ENCODE measurements around the gene CDKN2AIP. TPM values are rescaled to one million over a fixed set of nuclear protein-coding genes. Genes with fewer than 3 reads are reported as not detected.
A peak's percentile ranks its signal among the peaks of the same experiment; 100 is the strongest.
"Not testable (repeated sequence)": the region's sequence is repeated elsewhere in the genome, so short reads cannot be mapped to it uniquely, and the experiment has no call there.

Gene CDKN2AIP
- total RNA-seq, 1 donor from 2014 or later = 8.5 TPM

DNA sequence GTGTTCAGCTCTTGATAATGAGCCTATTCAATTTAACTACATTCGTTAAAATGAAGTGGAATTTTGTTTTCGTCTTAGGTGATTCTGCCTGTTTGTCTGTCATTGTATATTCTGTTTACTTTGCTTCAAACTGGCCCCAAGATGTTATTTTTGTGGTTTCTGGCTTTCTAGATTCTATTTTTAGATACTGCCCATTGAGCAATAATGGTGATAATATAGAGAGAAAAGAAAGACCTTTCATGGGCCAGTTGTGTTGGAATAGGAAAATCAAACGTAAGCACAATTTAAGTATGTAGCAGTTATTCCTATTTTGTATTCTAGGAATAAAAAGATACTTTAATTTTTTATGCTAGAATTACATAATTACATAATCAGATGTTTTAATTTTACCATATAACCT lies 4.0 kb downstream of the CDKN2AIP start:
- Histone ChIP-seq H3K36me3 (peaks cover 59% of the 10 kb centered on the region), H3K27me3 (ENCODE audit: low read depth) (no peaks in the 10 kb centered on the region), H3K4me1 (peaks cover 68% of the 10 kb centered on the region), H3K9me3 (replicated peaks) (no peaks in the 10 kb centered on the region), H3K4me3 (no peak overlapping the region), H3K27ac (replicated peaks) (peak overlapping the region; percentile 1)
- TF ChIP-seq, protein P1, sequence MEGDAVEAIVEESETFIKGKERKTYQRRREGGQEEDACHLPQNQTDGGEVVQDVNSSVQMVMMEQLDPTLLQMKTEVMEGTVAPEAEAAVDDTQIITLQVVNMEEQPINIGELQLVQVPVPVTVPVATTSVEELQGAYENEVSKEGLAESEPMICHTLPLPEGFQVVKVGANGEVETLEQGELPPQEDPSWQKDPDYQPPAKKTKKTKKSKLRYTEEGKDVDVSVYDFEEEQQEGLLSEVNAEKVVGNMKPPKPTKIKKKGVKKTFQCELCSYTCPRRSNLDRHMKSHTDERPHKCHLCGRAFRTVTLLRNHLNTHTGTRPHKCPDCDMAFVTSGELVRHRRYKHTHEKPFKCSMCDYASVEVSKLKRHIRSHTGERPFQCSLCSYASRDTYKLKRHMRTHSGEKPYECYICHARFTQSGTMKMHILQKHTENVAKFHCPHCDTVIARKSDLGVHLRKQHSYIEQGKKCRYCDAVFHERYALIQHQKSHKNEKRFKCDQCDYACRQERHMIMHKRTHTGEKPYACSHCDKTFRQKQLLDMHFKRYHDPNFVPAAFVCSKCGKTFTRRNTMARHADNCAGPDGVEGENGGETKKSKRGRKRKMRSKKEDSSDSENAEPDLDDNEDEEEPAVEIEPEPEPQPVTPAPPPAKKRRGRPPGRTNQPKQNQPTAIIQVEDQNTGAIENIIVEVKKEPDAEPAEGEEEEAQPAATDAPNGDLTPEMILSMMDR (IDR thresholded peaks at IDR 0.05; ENCODE audit: borderline replicate concordance) = no peak
- no peak for DNase-seq
- intact Hi-C loops (cut with micrococcal nuclease) = no loop called here

DNA sequence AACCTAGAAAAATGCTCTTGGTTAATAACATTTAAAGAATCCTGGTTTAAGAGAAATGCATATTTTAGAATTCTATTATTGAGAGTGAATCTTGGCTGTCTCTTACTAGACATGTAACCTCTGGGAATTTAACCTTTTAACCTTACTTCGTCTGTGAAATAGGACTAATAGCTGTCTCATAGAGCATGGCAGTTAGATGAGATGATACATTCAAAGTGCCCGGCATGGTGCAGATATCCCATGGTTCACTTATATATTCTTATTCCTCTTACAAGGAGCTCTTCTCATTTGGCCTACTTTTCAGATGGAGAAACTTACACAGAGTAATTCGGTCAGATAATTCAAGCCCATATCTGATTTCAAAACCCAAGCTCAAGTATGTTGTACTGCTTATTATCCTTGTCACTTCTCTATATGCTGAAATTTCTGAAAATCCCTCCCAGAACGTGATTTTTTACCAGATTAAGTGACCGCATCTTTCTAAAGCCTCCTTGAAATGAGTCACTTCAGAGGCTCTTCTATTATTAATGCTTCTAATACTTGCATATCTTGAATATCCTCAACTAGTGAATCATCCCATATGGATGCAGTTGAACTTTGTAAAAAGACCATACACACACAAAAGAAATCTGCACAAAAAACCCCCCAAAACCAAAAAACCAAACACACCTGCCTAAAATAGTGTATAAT lies 4.9 kb downstream of the CDKN2AIP start:
- H3K27ac ChIP-seq (replicated peaks) = peak overlapping the region; percentile 1
- H3K27me3 ChIP-seq (ENCODE audit: low read depth) = no peaks in the 10 kb centered on the region
- no peaks in the 10 kb centered on the region for H3K9me3 ChIP-seq (replicated peaks)
- peaks cover 59% of the 10 kb centered on the region for H3K4me1 ChIP-seq
- no peak for DNase-seq
- no peak overlapping the region for H3K4me3 ChIP-seq
- TF ChIP-seq, protein P1 (IDR thresholded peaks at IDR 0.05; ENCODE audit: borderline replicate concordance) = no peak
- H3K36me3 ChIP-seq = peaks cover 59% of the 10 kb centered on the region
- intact Hi-C loops (cut with micrococcal nuclease) = no loop called here

DNA sequence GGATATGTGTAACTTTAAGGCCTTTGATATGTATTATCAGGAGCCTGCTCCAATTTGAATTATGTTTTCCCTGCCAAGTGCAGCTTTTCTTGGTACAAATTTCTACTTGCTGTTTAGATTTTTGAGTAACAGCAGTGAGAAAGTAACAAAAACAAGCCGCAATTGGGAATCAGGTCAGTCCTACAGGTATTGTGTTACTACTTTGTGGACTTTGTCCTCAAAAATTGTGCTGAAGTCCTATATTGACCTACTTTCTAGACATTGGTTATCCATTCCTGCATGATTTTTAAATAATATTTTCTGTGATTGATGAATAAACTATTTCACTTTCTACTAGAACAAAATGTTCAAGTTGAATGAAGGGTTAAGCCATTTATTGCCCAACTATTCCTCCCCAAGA lies 5.7 kb downstream of the CDKN2AIP start:
- DNase-seq = no peak
- Histone ChIP-seq H3K4me1 (peaks cover 53% of the 10 kb centered on the region), H3K9me3 (replicated peaks) (no peaks in the 10 kb centered on the region), H3K4me3 (no peak overlapping the region), H3K36me3 (peaks cover 59% of the 10 kb centered on the region), H3K27ac (replicated peaks) (no peak overlapping the region), H3K27me3 (ENCODE audit: low read depth) (no peaks in the 10 kb centered on the region)
- intact Hi-C loops (cut with micrococcal nuclease) = no loop called here
- TF ChIP-seq, protein P1 (IDR thresholded peaks at IDR 0.05; ENCODE audit: borderline replicate concordance) = no peak

DNA sequence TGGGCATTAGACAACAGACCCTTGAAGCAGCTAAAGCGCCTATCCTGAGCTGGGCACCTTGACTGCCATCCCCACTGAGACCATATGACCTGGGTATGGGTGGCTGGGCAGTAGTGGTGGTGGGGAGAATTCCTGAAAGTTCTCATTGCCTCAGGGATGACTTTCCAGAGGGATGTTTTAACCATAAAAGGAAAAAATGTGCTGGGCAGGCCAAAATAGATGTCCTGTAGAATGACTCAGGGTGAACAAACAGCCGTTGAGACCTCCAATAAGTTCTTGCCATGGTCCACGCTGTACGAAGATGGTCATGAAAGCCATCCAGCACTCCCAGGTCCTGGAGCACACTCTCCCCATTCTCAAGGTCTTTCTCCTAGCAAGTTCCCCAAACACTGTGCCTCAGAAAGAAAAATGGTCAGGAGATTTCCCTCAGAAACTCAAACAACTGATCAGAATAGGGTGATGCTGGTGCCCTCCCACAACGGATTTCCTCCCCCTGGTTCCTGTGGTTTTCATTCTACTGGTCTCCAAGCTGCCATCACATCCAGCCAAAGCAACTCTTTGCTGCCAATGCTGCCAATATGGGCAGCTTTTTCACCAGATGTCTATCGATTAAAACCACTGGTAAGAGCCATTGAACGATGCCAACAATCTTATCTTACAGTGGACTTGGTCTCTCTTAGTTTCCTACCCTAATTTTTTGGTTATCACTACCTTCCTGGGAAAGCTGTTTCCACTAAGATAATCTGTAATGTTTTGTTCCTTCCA lies 11.2 kb downstream of the CDKN2AIP start:
- peaks cover 12% of the 10 kb centered on the region for H3K36me3 ChIP-seq
- DNase-seq = no peak
- intact Hi-C loops (cut with micrococcal nuclease) = no loop called here
- H3K27ac ChIP-seq (replicated peaks) = no peak overlapping the region
- no peaks in the 10 kb centered on the region for H3K4me1 ChIP-seq
- H3K9me3 ChIP-seq (replicated peaks) = no peaks in the 10 kb centered on the region
- no peak overlapping the region for H3K4me3 ChIP-seq
- no peaks in the 10 kb centered on the region for H3K27me3 ChIP-seq (ENCODE audit: low read depth)
- TF ChIP-seq, protein P1 (IDR thresholded peaks at IDR 0.05; ENCODE audit: borderline replicate concordance) = no peak

DNA sequence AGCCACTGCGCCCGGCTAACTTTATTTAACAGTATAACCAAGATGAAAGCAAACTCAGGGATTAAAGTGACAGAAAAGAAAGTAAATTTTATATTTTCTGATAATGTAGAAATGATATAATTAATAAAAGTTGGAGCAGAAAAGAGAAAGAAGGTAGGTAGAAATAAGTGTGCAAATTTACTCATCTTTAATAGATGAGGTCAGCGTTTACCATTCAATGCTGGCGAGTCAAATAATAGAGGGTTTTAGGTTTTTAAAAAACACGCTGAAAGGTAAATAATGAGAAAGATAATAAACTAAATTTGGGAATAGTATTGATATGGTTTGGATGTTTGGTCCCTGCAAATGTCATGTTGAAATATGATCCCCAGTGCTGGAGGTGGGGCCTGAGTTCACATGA lies 13.6 kb downstream of the CDKN2AIP start:
- H3K36me3 ChIP-seq = no peaks in the 10 kb centered on the region
- no peak overlapping the region for H3K27ac ChIP-seq (replicated peaks)
- no peak overlapping the region for H3K4me3 ChIP-seq
- H3K27me3 ChIP-seq (ENCODE audit: low read depth) = no peaks in the 10 kb centered on the region
- TF ChIP-seq, protein P1 (IDR thresholded peaks at IDR 0.05; ENCODE audit: borderline replicate concordance) = no peak
- H3K9me3 ChIP-seq (replicated peaks) = no peaks in the 10 kb centered on the region
- H3K4me1 ChIP-seq = no peaks in the 10 kb centered on the region
- intact Hi-C loops (cut with micrococcal nuclease) = no loop called here
- no peak for DNase-seq

DNA sequence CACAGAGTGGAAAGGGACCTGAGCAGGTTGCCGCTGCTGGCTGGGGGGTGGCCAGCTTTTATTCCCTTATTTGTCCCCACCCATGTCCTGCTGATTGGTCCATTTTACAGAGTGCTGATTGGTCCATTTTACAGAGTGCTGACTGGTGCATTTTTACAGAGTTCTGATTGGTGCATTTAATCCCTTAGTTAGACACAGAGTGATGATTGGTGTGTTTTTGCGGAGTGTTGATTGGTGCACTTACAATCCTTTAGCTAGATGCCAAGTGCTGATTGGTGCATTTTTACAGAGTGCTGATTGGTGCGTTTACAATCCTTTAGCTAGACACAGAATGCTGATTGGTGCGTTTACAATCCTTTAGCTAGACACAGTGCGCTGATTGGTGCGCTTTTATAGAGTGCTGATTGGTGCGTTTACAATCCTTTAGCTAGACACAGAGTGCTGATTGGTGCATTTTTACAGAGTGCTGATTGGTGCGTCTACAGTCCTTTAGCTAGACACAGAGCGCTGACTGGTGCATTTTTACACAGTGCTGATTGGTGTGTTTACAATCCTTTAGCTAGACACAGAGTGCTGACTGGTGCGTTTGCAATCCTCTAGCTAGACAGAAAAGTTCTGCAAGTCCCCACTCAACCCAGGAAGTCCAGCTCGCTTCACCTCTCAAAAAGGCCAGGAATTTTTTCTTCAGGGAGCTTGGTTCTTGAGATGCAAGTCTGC lies 19.6 kb downstream of the CDKN2AIP start:
- H3K36me3 ChIP-seq; H3K27me3 ChIP-seq (ENCODE audit: low read depth); DNase-seq; H3K27ac ChIP-seq (replicated peaks); H3K9me3 ChIP-seq (replicated peaks); H3K4me1 ChIP-seq; intact Hi-C loops (cut with micrococcal nuclease); H3K4me3 ChIP-seq: not testable (repeated sequence)

DNA sequence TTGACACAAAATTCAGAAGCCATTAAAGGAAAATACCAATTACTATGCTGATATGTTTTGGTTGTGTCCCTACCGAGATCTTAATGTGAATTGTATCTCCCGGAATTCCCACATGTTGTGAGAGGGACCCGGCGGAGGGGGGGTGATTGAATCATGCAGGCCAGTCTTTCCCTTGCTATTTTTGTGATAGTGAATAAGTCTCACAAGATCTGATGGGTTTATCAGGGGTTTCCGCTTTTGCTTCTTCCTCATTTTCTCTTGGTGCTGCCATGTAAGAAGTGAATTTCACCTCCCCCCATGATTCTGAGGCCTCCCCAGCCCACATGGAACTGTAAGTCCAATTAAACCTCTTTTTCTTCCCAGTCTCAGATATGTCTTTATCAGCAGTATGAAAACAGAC lies 21.4 kb downstream of the CDKN2AIP start:
- H3K27me3 ChIP-seq (ENCODE audit: low read depth); intact Hi-C loops (cut with micrococcal nuclease); H3K36me3 ChIP-seq; H3K4me3 ChIP-seq; DNase-seq; H3K4me1 ChIP-seq; H3K9me3 ChIP-seq (replicated peaks); H3K27ac ChIP-seq (replicated peaks): not testable (repeated sequence)
